Fibroblast of the conjunctiva (primary cell): ENCODE measurements around the gene AMHR2.
"Not testable (repeated sequence)": the region's sequence is repeated elsewhere in the genome, so short reads cannot be mapped to it uniquely, and the experiment has no call there.

Source experiments
- DNase-seq: peaks from one replicate; pipeline ENCODE4 v3.0.0-alpha.2; 2010; ENCODE audit warnings: low read depth

Gene AMHR2

GRCh38 chr12:53415752-53416389, 7.8 kb upstream of the AMHR2 start:
- DNase-seq: not testable (repeated sequence)

GRCh38 chr12:53417291-53417816, 6.3 kb upstream of the AMHR2 start:
- not testable (repeated sequence) for DNase-seq

- no peak for DNase-seq
These were observed 5.4 kb upstream of the AMHR2 start for GRCh38 chr12:53418221-53418620.

GRCh38 chr12:53419756-53420155, 3.9 kb upstream of the AMHR2 start:
- no peak for DNase-seq

GRCh38 chr12:53422247-53422646, 1.4 kb upstream of the AMHR2 start:
- DNase-seq: not testable (repeated sequence)

GRCh38 chr12:53424626-53425514, 1.2 kb downstream of the AMHR2 start:
- no peak for DNase-seq

GRCh38 chr12:53425515-53426150, 2.0 kb downstream of the AMHR2 start:
- no peak for DNase-seq

- DNase-seq: peak; percentile 27
These were observed 4.4 kb downstream of the AMHR2 start for GRCh38 chr12:53427905-53428594.

- no peak for DNase-seq
These were observed 5.1 kb downstream of the AMHR2 start for GRCh38 chr12:53428741-53429140.

- DNase-seq: no peak
These were observed 6.5 kb downstream of the AMHR2 start for GRCh38 chr12:53430116-53430515.

GRCh38 chr12:53431187-53431586, 7.5 kb downstream of the AMHR2 start:
- DNase-seq: no peak

- DNase-seq: not testable (repeated sequence)
These were observed 11.7 kb downstream of the AMHR2 start for GRCh38 chr12:53435326-53435725.

GRCh38 chr12:53439582-53439981, 15.9 kb downstream of the AMHR2 start:
- DNase-seq: not testable (repeated sequence)

- peak; percentile 99 for DNase-seq
These were observed 17.6 kb downstream of the AMHR2 start, which contains the start of gene PRR13 for GRCh38 chr12:53441040-53441833. Gene PRR13 (plus strand): TSS chr12:53441734. CDS start chr12:53442715, 981 bp downstream.

- DNase-seq: no peak
These were observed 20.3 kb downstream of the AMHR2 start for GRCh38 chr12:53443955-53444354.

GRCh38 chr12:53444593-53445325, 21.1 kb downstream of the AMHR2 start:
- DNase-seq: not testable (repeated sequence)

GRCh38 chr12:53450936-53451335, 27.3 kb downstream of the AMHR2 start:
- no peak for DNase-seq

- peak; percentile 99 for DNase-seq
These were observed 28.1 kb downstream of the AMHR2 start, which contains the start of gene PCBP2 for GRCh38 chr12:53451661-53452158. Gene PCBP2 (plus strand): TSS chr12:53452102. CDS start chr12:53454801, 2,699 bp downstream.

- peak; percentile 78 for DNase-seq
These were observed 28.8 kb downstream of the AMHR2 start for GRCh38 chr12:53452159-53453077.
